PC-9 (cell line): Measurements from ENCODE around the gene CNKSR3. TPM values are rescaled to one million over a fixed set of nuclear protein-coding genes. Genes with fewer than 3 reads are reported as not detected.

ENCODE experiments used
- BruUV-seq: library from RNA; stranded (reverse); fragments of 400-500 nt; replicated peaks from 2 replicates; lab custom pipeline; 2021; lab: Mats Ljungman, UMichigan
- CTCF ChIA-PET: fragments of 300-600 bp; sonication (Branson Sonifier 250); formaldehyde crosslinking; loops from one replicate; lab custom pipeline; 2022; ENCODE audit warnings: antibody characterized with exemption; lab: Charles Lee
- POLR2A ChIA-PET: fragments of 300-600 bp; sonication (Branson Sonifier 250); formaldehyde crosslinking; loops from one replicate; lab custom pipeline; 2022; ENCODE audit warnings: antibody characterized with exemption; ENCODE audit not compliant: unreplicated experiment; lab: Charles Lee
- DNase-seq, 2 experiments: peaks; one replicate each; pipeline versions ENCODE4 v3.0.0 to v3.0.0-alpha.2; 2015 to 2022; ENCODE audit warnings: mixed read lengths in 1 of 2
- H2AFZ ChIP-seq: fragments of 200-600 bp; sonication (generic); 2 replicates; pipeline ENCODE4 v1.8.1; 2017; ENCODE audit warnings: antibody characterized with exemption
- H3F3A ChIP-seq: fragments of 200-600 bp; sonication (generic); 2 replicates; pipeline ENCODE4 v1.8.1; 2017; ENCODE audit warnings: antibody characterized with exemption, mild to moderate bottlenecking, low read depth; ENCODE audit not compliant: insufficient read depth
- H3K27ac ChIP-seq: fragments of 200-600 bp; sonication (generic); 2 replicates; pipeline ENCODE4 v1.6.1; 2016; ENCODE audit warnings: mixed run types
- H3K27me3 ChIP-seq: fragments of 200-600 bp; sonication (generic); 2 replicates; pipeline ENCODE4 v1.6.1; 2016; ENCODE audit warnings: low read depth, mixed run types; ENCODE audit not compliant: insufficient read depth
- H3K36me3 ChIP-seq: fragments of 200-600 bp; sonication (generic); 2 replicates; pipeline ENCODE4 v1.6.1; 2016; ENCODE audit warnings: low read depth, mixed run types
- H3K4me1 ChIP-seq: fragments of 200-600 bp; sonication (generic); replicated peaks from 2 replicates; pipeline ENCODE4 v1.6.1; 2016; ENCODE audit warnings: mixed run types; ENCODE audit not compliant: insufficient read depth
- H3K4me2 ChIP-seq: fragments of 200-600 bp; sonication (generic); 2 replicates; pipeline ENCODE4 v1.6.1; 2017; ENCODE audit warnings: mixed run types
- H3K4me3 ChIP-seq: fragments of 200-600 bp; sonication (generic); 2 replicates; pipeline ENCODE4 v1.6.1; 2016; ENCODE audit warnings: mixed run types
- H3K79me2 ChIP-seq: fragments of 200-600 bp; sonication (generic); 2 replicates; pipeline ENCODE4 v1.6.1; 2017; ENCODE audit warnings: low read depth, mixed run types
- H3K9me2 ChIP-seq: fragments of 200-600 bp; sonication (generic); 2 replicates; pipeline ENCODE4 v1.8.1; 2017; ENCODE audit warnings: mild to moderate bottlenecking; ENCODE audit not compliant: insufficient read depth
- H3K9me3 ChIP-seq: fragments of 200-600 bp; sonication (generic); 2 replicates; pipeline ENCODE4 v1.8.1; 2016; ENCODE audit warnings: low read depth; ENCODE audit not compliant: insufficient read depth
- H4K20me1 ChIP-seq: fragments of 200-600 bp; sonication (generic); 2 replicates; pipeline ENCODE4 v1.8.1; 2017; ENCODE audit not compliant: insufficient read depth
- EZH2 ChIP-seq: fragments of 200-600 bp; sonication (generic); IDR thresholded peaks from 2 replicates; pipeline ENCODE4 v1.8.0; 2017; ENCODE audit warnings: antibody characterized with exemption, low read depth
- intact Hi-C: fragments of 100-400 bp; cut with micrococcal nuclease; formaldehyde crosslinking; loops from one replicate; pipeline ENCODE4 v1.10.0; 2022; ENCODE audit not compliant: unreplicated experiment
- total RNA-seq: library from RNA; stranded (reverse); gene quantifications from 2 replicates; pipeline ENCODE4 v1.2.3, GENCODE V29; 2021
- TF ChIP-seq, protein P1 (sequence below): fragments of 200-600 bp; sonication (generic); conservative IDR thresholded peaks from 2 replicates; pipeline ENCODE4 v1.6.1; 2017; ENCODE audit warnings: mixed run types, antibody characterized with exemption, mild to moderate bottlenecking, moderate library complexity

The CNKSR3 gene
- total RNA-seq, 1 experiment from 2014 or later = 4.7 TPM

DNA sequence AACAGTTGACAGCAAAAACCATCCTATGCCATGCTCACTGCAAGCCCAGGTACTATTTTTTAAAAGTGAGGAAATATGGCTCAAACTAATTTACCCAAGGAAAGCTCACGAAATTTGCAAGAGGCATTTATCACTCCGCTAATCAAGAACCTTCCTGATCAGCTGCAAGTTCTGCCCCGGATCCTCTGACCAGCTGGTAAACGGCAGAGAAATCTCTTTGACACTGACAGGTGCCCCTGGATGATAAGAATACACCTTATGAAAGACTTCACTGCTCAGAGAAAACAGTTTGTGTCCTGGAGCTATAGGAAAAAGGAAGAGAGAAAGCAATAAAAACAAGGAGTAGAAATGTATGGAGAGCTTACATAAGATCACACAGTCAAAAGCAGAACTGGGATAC lies 6.4 kb downstream of the CNKSR3 start:
- Histone ChIP-seq H3F3A (peaks cover 5% of the 10 kb centered on the region; the same call in 1 of the 2 replicates), H3K4me2 (no peak overlapping the region), H3K36me3 (no peaks in the 10 kb centered on the region), H3K4me3 (no peak overlapping the region), H3K79me2 (no peaks in the 10 kb centered on the region), H3K4me1 (peaks cover 13% of the 10 kb centered on the region), H4K20me1 (no peaks in the 10 kb centered on the region), H3K9me2 (no peaks in the 10 kb centered on the region), H2AFZ (no peak overlapping the region), H3K9me3 (no peaks in the 10 kb centered on the region), H3K27me3 (no peaks in the 10 kb centered on the region), H3K27ac (no peak overlapping the region)
- no TSS peak for BruUV-seq
- TF ChIP-seq EZH2 = no peak
- TF ChIP-seq, protein P1, sequence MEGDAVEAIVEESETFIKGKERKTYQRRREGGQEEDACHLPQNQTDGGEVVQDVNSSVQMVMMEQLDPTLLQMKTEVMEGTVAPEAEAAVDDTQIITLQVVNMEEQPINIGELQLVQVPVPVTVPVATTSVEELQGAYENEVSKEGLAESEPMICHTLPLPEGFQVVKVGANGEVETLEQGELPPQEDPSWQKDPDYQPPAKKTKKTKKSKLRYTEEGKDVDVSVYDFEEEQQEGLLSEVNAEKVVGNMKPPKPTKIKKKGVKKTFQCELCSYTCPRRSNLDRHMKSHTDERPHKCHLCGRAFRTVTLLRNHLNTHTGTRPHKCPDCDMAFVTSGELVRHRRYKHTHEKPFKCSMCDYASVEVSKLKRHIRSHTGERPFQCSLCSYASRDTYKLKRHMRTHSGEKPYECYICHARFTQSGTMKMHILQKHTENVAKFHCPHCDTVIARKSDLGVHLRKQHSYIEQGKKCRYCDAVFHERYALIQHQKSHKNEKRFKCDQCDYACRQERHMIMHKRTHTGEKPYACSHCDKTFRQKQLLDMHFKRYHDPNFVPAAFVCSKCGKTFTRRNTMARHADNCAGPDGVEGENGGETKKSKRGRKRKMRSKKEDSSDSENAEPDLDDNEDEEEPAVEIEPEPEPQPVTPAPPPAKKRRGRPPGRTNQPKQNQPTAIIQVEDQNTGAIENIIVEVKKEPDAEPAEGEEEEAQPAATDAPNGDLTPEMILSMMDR = no peak
- intact Hi-C loops = no loop called here
- no peak for DNase-seq
- POLR2A ChIA-PET = no interaction called here
- CTCF ChIA-PET = no interaction called here

DNA sequence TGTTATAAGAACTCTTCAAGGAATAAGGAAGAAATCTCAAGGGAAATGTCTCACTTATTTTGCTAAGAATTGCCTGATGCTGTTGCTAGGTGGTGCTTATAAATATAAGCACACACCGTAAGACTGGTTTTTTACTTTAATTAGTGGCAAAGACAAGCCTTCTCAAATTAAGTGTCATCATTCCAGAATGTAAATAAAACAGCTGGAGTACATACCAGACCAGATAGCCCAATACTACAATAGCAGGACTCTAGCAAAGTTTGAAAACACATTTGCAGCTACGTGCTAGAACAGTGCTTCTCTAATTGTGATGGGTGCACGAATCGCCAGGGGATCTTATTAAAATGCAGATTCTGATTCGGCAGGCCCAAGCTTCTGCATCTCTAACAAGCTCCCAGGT lies 6.8 kb downstream of the CNKSR3 start:
- no peak overlapping the region for H3K4me2 ChIP-seq
- intact Hi-C loops = no loop called here
- no peak for TF ChIP-seq EZH2
- TF ChIP-seq, protein P1 = no peak
- H4K20me1 ChIP-seq = no peaks in the 10 kb centered on the region
- H3K9me2 ChIP-seq = no peaks in the 10 kb centered on the region
- no TSS peak for BruUV-seq
- H3K27ac ChIP-seq = no peak overlapping the region
- no peaks in the 10 kb centered on the region for H3K36me3 ChIP-seq
- no peak overlapping the region for H3K4me3 ChIP-seq
- H3K79me2 ChIP-seq = no peaks in the 10 kb centered on the region
- no peak overlapping the region for H2AFZ ChIP-seq
- ChIA-PET POLR2A (no interaction called here), CTCF (no interaction called here)
- no peaks in the 10 kb centered on the region for H3K27me3 ChIP-seq
- H3F3A ChIP-seq = peaks cover 5% of the 10 kb centered on the region; the same call in 1 of the 2 replicates
- DNase-seq = no peak
- no peaks in the 10 kb centered on the region for H3K9me3 ChIP-seq
- peaks cover 10% of the 10 kb centered on the region for H3K4me1 ChIP-seq

DNA sequence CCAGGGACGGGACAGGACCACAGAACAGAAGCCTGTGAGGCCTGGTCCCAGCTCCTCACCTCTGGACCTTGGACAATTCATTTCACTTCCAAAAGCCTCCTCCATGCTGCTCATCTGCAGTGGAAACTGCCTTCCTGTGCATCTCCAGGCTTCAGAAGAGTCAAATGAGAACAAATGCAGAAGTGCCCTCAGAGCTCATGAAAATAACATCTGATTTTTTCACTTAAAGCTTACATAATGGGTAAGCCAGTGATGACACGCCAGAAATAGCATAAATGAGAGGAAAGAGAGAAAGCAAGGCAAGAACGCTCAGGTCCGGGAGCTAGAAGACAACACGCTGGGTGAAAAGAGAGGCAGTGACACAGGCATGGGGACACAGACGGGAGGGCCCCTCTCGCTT lies 7.9 kb downstream of the CNKSR3 start:
- TF ChIP-seq EZH2 = no peak
- TF ChIP-seq, protein P1 = no peak
- Histone ChIP-seq H3K79me2 (no peaks in the 10 kb centered on the region), H3K4me2 (no peak overlapping the region), H3F3A (no peaks in the 10 kb centered on the region), H3K36me3 (no peaks in the 10 kb centered on the region), H4K20me1 (no peaks in the 10 kb centered on the region), H3K9me3 (no peaks in the 10 kb centered on the region), H3K27ac (no peak overlapping the region), H3K4me3 (no peak overlapping the region), H3K9me2 (no peaks in the 10 kb centered on the region), H3K27me3 (no peaks in the 10 kb centered on the region), H2AFZ (no peak overlapping the region), H3K4me1 (no peaks in the 10 kb centered on the region)
- ChIA-PET CTCF (no interaction called here), POLR2A (no interaction called here)
- intact Hi-C loops = no loop called here
- BruUV-seq = no TSS peak
- no peak for DNase-seq
